ENCODE data around the gene INHBB.
A peak's percentile ranks its signal among the peaks of the same experiment; 100 is the strongest.

INHBB gene

GRCh38 chr2:120366698-120367097, 20.8 kb downstream of the INHBB start:
- Histone ChIP-seq H3K36me3 (ENCODE audit: control insufficient read depth, insufficient read depth, low read length) (no peaks in the 10 kb centered on the region), H3K9ac (ENCODE audit: low read depth, low read length) (no peak overlapping the region), H3K9me3 (ENCODE audit: control insufficient read depth, insufficient read depth, low read length) (no peaks in the 10 kb centered on the region), H3K4me3 (ENCODE audit: low read depth, low read length) (no peak overlapping the region), H3K27me3 (ENCODE audit: control insufficient read depth, insufficient read depth, low read length) (no peaks in the 10 kb centered on the region), H3K4me1 (ENCODE audit: control insufficient read depth, insufficient read depth, low read length) (no peaks in the 10 kb centered on the region)

- no peak overlapping the region for H3K9ac ChIP-seq (ENCODE audit: low read depth, low read length)
- no peaks in the 10 kb centered on the region for H3K9me3 ChIP-seq (ENCODE audit: control insufficient read depth, insufficient read depth, low read length)
- no peaks in the 10 kb centered on the region for H3K36me3 ChIP-seq (ENCODE audit: control insufficient read depth, insufficient read depth, low read length)
- peaks cover 2% of the 10 kb centered on the region for H3K4me1 ChIP-seq (ENCODE audit: control insufficient read depth, insufficient read depth, low read length)
- no peaks in the 10 kb centered on the region for H3K27me3 ChIP-seq (ENCODE audit: control insufficient read depth, insufficient read depth, low read length)
- H3K4me3 ChIP-seq (ENCODE audit: low read depth, low read length): no peak overlapping the region
Observed at GRCh38 chr2:120367221-120367620, 21.3 kb downstream of the INHBB start.

GRCh38 chr2:120367649-120368048, 21.7 kb downstream of the INHBB start:
- no peak overlapping the region for H3K9ac ChIP-seq (ENCODE audit: low read depth, low read length)

GRCh38 chr2:120368086-120368485, 22.1 kb downstream of the INHBB start:
- H3K4me3 ChIP-seq (ENCODE audit: low read depth, low read length): no peak overlapping the region
- H3K4me1 ChIP-seq (ENCODE audit: control insufficient read depth, insufficient read depth, low read length): peaks cover 10% of the 10 kb centered on the region
- no peaks in the 10 kb centered on the region for H3K36me3 ChIP-seq (ENCODE audit: control insufficient read depth, insufficient read depth, low read length)
- no peak overlapping the region for H3K9ac ChIP-seq (ENCODE audit: low read depth, low read length)
- H3K9me3 ChIP-seq (ENCODE audit: control insufficient read depth, insufficient read depth, low read length): no peaks in the 10 kb centered on the region
- H3K27me3 ChIP-seq (ENCODE audit: control insufficient read depth, insufficient read depth, low read length): no peaks in the 10 kb centered on the region

More at GRCh38 chr2:120367649-120368048, 21.7 kb downstream of the INHBB start:
- no peaks in the 10 kb centered on the region for H3K36me3 ChIP-seq (ENCODE audit: control insufficient read depth, insufficient read depth, low read length)
- peaks cover 6% of the 10 kb centered on the region for H3K4me1 ChIP-seq (ENCODE audit: control insufficient read depth, insufficient read depth, low read length)
- H3K4me3 ChIP-seq (ENCODE audit: low read depth, low read length): no peak overlapping the region
- H3K27me3 ChIP-seq (ENCODE audit: control insufficient read depth, insufficient read depth, low read length): no peaks in the 10 kb centered on the region
- H3K9me3 ChIP-seq (ENCODE audit: control insufficient read depth, insufficient read depth, low read length): no peaks in the 10 kb centered on the region

- no peaks in the 10 kb centered on the region for H3K9me3 ChIP-seq (ENCODE audit: control insufficient read depth, insufficient read depth, low read length)
- no peaks in the 10 kb centered on the region for H3K36me3 ChIP-seq (ENCODE audit: control insufficient read depth, insufficient read depth, low read length)
Observed at GRCh38 chr2:120369250-120369649, 23.3 kb downstream of the INHBB start.

GRCh38 chr2:120371969-120372625, 26.2 kb downstream of the INHBB start:
- Histone ChIP-seq H3K9me3 (ENCODE audit: control insufficient read depth, insufficient read depth, low read length) (no peaks in the 10 kb centered on the region), H3K36me3 (ENCODE audit: control insufficient read depth, insufficient read depth, low read length) (no peaks in the 10 kb centered on the region), H3K4me3 (ENCODE audit: low read depth, low read length) (no peak overlapping the region), H3K27me3 (ENCODE audit: control insufficient read depth, insufficient read depth, low read length) (peaks cover 7% of the 10 kb centered on the region), H3K9ac (ENCODE audit: low read depth, low read length) (no peak overlapping the region), H3K4me1 (ENCODE audit: control insufficient read depth, insufficient read depth, low read length) (peaks cover 21% of the 10 kb centered on the region)

More at GRCh38 chr2:120369250-120369649, 23.3 kb downstream of the INHBB start:
- no peak overlapping the region for H3K4me3 ChIP-seq (ENCODE audit: low read depth, low read length)
- H3K27me3 ChIP-seq (ENCODE audit: control insufficient read depth, insufficient read depth, low read length): no peaks in the 10 kb centered on the region
- peaks cover 16% of the 10 kb centered on the region for H3K4me1 ChIP-seq (ENCODE audit: control insufficient read depth, insufficient read depth, low read length)
- H3K9ac ChIP-seq (ENCODE audit: low read depth, low read length): no peak overlapping the region

- H3K9ac ChIP-seq (ENCODE audit: low read depth, low read length): no peak overlapping the region
- H3K9me3 ChIP-seq (ENCODE audit: control insufficient read depth, insufficient read depth, low read length): no peaks in the 10 kb centered on the region
- no peak overlapping the region for H3K4me3 ChIP-seq (ENCODE audit: low read depth, low read length)
- H3K27me3 ChIP-seq (ENCODE audit: control insufficient read depth, insufficient read depth, low read length): peaks cover 9% of the 10 kb centered on the region
- no peaks in the 10 kb centered on the region for H3K36me3 ChIP-seq (ENCODE audit: control insufficient read depth, insufficient read depth, low read length)
- H3K4me1 ChIP-seq (ENCODE audit: control insufficient read depth, insufficient read depth, low read length): peaks cover 21% of the 10 kb centered on the region
Observed at GRCh38 chr2:120372816-120373215, 26.9 kb downstream of the INHBB start.

- Histone ChIP-seq H3K27me3 (ENCODE audit: control insufficient read depth, insufficient read depth, low read length) (peaks cover 12% of the 10 kb centered on the region), H3K36me3 (ENCODE audit: control insufficient read depth, insufficient read depth, low read length) (no peaks in the 10 kb centered on the region), H3K9me3 (ENCODE audit: control insufficient read depth, insufficient read depth, low read length) (no peaks in the 10 kb centered on the region), H3K9ac (ENCODE audit: low read depth, low read length) (peak overlapping the region; percentile 16), H3K4me3 (ENCODE audit: low read depth, low read length) (no peak overlapping the region), H3K4me1 (ENCODE audit: control insufficient read depth, insufficient read depth, low read length) (peaks cover 21% of the 10 kb centered on the region)
Observed at GRCh38 chr2:120373424-120373823, 27.5 kb downstream of the INHBB start.

- H3K36me3 ChIP-seq (ENCODE audit: control insufficient read depth, insufficient read depth, low read length): no peaks in the 10 kb centered on the region
- H3K9ac ChIP-seq (ENCODE audit: low read depth, low read length): no peak overlapping the region
- peaks cover 12% of the 10 kb centered on the region for H3K27me3 ChIP-seq (ENCODE audit: control insufficient read depth, insufficient read depth, low read length)
- H3K4me3 ChIP-seq (ENCODE audit: low read depth, low read length): no peak overlapping the region
- no peaks in the 10 kb centered on the region for H3K9me3 ChIP-seq (ENCODE audit: control insufficient read depth, insufficient read depth, low read length)
- peaks cover 21% of the 10 kb centered on the region for H3K4me1 ChIP-seq (ENCODE audit: control insufficient read depth, insufficient read depth, low read length)
Observed at GRCh38 chr2:120374821-120375220, 28.9 kb downstream of the INHBB start.

GRCh38 chr2:120375251-120376020, 29.5 kb downstream of the INHBB start:
- no peaks in the 10 kb centered on the region for H3K9me3 ChIP-seq (ENCODE audit: control insufficient read depth, insufficient read depth, low read length)
- peaks cover 12% of the 10 kb centered on the region for H3K27me3 ChIP-seq (ENCODE audit: control insufficient read depth, insufficient read depth, low read length)
- H3K4me1 ChIP-seq (ENCODE audit: control insufficient read depth, insufficient read depth, low read length): peaks cover 21% of the 10 kb centered on the region

GRCh38 chr2:120376101-120376500, 30.2 kb downstream of the INHBB start:
- Histone ChIP-seq H3K9me3 (ENCODE audit: control insufficient read depth, insufficient read depth, low read length) (no peaks in the 10 kb centered on the region), H3K4me3 (ENCODE audit: low read depth, low read length) (no peak overlapping the region), H3K27me3 (ENCODE audit: control insufficient read depth, insufficient read depth, low read length) (peaks cover 14% of the 10 kb centered on the region), H3K4me1 (ENCODE audit: control insufficient read depth, insufficient read depth, low read length) (peaks cover 21% of the 10 kb centered on the region), H3K9ac (ENCODE audit: low read depth, low read length) (no peak overlapping the region), H3K36me3 (ENCODE audit: control insufficient read depth, insufficient read depth, low read length) (no peaks in the 10 kb centered on the region)

More at GRCh38 chr2:120375251-120376020, 29.5 kb downstream of the INHBB start:
- no peaks in the 10 kb centered on the region for H3K36me3 ChIP-seq (ENCODE audit: control insufficient read depth, insufficient read depth, low read length)
- peak overlapping the region; percentile 4 for H3K9ac ChIP-seq (ENCODE audit: low read depth, low read length)
- no peak overlapping the region for H3K4me3 ChIP-seq (ENCODE audit: low read depth, low read length)
